ENCODE data around the gene HTR3A.
"Not testable (repeated sequence)": the region's sequence is repeated elsewhere in the genome, so short reads cannot be mapped to it uniquely, and the experiment has no call there.

HTR3A gene

DNA sequence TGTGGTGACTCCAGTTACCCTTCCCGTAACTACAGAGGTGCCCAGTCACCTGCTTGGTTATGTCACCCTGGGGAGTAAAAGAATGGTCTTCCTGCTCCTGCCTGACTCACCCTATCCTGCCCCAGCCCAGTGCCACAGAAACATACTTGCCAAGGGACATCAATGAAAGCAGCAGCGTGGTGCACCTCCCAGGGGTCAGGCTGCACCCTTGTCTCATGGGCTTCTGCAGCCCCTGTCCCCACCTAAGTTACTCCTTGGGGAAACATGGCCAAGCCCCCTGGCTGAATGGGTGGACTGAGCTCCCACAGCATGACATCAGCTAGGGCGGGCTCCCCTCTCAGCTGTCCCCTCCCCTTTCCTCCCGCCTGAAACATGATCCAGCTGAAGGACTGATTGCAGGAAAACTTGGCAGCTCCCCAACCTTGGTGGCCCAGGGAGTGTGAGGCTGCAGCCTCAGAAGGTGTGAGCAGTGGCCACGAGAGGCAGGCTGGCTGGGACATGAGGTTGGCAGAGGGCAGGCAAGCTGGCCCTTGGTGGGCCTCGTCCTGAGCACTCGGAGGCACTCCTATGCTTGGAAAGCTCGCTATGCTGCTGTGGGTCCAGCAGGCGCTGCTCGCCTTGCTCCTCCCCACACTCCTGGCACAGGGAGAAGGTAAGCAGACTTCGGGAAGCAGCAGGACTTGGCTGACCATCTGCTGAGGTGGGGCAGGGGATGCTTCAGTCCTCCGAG lies at the start of gene HTR3A:
TSS of gene HTR3A (plus strand) at position 368 of the 730 bp plus-strand sequence. CDS start at position 586, 218 bp downstream.
- no peak for DNase-seq

DNA sequence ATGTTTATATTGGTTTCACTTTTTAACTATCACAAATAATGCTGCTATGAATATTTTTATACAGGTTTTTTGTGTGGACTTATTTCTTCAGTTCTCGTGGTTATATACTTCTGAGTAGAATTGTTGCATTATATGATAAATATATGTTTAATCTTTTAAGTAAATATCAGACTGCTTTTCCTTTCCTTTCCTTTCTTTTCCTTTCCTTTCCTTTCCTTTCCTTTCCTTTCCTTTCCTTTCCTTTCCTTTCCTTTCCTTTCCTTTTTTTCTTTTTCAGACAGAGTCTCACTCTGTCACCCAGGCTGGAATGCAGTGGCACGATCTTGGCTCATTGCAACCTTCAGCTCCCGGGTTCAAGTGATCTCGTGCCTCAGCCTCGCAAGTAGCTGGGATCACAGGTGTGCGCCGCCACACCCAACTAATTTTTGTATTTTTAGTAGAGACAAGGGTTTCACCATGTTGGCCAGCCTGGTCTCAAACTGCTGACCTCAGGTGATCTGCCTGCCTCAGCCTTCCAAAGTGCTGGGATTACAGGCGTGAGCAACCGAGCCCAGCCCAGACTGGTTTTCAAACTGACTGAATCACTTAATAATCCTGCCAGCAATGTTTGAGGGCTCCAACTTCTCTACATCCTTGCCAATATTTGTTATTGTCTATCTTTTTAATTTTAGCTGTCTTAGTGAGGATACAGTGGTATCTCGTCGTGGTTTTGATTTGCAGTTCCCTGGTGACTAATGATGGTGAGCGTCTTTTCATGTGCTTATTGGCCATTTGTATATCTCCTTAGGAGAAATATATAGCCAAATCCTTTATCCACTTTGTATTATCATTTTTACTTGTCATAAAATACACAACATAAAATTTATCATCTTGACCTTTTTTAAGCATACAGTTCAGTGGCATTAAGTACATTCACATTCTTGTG lies 48.4 kb upstream of the HTR3A start:
- DNase-seq, result no peak

DNA sequence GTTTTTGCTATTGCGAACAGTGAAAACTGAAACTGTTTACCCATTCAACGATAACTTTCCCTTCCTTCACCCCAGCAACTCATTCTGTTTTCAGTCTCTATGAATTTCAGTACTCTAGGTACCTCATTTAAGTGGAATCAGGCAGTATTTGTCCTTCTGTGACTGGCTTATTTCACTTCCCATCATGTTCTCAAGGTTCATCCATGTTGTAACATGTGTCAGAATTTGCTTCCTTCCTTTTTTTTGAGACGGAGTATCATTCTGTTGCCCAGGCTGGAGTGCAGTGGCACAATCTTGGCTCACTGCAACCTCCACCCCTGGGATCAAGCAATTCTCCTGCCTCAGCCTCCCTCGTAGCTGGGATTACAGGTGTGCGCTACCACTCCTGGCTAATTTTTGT lies 46.6 kb upstream of the HTR3A start:
- no peak for DNase-seq

DNA sequence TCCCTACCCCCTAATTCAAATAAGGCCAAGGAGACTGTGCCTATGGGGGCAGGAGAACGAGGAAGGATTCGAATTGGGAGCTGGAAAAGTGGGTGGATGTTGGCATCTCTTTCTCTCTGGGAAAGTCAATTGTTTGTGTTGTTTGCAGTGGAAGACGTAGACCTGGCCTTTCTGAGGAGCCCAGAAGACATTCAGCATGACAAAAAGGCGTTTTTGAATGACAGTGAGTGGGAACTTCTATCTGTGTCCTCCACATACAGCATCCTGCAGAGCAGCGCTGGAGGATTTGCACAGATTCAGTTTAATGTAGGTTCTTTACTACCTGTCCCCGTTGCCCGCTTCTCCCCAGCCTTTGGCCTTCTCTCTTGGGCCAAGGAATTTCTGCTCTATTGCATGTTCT lies 42.1 kb upstream of the HTR3A start:
- no peak for DNase-seq

DNA sequence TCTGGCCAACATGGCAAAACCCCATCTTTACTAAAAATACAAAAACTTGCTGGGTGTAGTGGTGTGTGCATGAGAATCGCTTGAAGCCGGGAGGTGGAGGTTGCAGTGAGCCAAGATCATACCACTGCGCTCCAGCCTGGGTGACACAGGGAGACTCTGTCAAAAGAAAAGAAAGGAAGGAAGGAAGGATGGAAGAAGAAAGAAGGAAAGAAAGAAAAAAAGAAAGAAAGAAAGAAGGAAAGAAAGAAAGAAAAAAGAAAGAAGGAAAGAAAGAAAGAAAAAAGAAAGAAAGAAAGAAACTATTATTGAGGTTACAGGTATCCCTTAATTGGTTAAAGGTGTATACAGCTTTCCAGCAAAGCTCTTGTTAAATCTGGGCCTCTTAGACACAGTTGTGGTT lies 40.7 kb upstream of the HTR3A start:
- DNase-seq, result not testable (repeated sequence)

DNA sequence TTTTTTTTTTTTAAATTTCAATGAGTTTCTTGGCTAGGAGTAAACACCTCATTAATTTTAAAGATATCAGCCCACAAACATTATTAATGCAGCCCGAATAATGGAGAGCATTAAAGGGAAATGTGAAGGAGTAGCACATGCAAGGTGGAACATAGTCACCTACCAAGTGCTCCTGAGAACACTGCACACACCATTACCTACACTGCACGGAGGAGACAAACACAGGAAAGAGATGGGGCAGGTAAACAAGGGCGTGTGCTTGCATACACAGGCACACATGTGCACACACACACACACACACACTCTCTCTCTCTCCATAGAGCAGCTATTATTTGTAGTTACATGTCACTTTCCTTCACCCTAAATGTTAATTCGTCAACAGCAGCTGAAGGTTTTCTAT lies 40.1 kb upstream of the HTR3A start:
- no peak for DNase-seq

DNA sequence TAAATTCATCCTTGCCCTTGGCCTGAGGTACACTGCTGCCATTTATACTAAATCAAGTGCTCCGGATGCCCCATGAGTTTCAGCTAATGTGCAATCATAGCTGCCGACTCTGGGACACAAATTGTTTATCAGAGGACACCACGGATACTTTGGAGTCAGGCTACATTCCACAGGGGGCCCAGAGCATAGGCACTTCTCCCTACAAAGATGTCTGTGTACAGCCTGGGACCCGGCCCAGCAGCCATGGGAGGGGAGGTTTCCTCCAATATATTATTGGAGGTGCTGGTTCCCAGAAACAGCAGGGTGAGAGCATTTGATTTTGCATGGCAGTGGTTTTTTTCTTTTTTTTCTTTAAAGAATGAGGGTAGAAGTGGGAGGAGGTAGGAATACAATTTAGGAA lies 39.0 kb upstream of the HTR3A start:
- DNase-seq, result no peak

DNA sequence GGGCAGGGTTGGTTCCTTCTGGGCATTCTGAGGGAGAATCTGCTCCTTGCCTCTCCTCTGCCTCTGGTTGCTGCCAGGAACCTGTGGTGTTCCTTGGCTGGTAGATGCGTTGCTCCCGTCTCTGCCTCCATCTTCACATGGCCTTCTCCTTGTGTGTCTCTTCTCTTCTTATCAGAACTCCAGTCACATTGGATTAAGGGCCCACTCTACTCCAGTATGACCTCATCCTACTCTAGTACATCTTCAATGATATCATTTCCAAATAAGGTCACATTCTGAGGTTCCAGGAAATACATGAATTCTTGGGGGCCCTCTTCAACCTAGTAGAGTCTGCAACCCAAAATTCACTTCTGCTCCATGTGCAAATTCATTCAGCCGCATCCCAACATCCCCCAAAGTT lies 37.0 kb upstream of the HTR3A start:
- no peak for DNase-seq

DNA sequence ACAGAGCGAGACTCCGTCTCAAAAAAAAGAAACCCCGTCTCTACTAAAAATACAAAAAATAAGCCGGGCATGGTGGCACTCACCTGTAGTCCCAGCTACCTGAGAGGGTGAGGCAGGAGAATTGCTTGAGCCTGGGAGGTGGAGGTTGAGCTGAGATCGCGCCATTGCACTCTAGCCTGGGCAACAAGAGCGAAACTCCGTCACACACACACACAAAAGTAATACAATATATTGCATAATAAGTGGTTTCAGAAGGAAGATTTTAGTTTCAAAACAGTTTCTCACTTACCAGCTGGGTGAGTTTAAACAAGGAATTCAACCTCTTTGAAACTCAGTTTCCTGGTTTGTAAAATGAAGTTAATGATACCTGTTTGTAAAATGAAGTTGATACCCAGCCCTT lies 32.7 kb upstream of the HTR3A start:
- no peak for DNase-seq

DNA sequence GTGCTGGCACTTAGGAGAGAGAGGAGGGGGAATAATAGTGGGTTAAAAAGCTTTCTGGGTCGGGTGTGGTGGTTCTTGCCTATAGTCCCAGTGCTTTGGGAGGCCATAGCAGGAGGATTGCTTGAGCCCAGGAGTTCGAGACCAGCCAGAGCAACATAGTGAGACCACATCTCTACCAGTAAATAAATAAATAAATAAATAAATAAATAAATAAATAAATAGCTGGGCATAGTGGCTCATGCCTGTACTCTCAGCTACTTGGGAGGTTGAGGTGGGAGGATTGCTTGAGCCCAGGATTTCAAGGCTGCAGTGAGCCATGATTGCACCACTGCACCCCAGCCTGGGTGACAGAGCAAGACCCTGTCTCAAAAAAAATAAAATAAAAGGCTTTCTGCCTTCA lies 28.7 kb upstream of the HTR3A start:
- not testable (repeated sequence) for DNase-seq

DNA sequence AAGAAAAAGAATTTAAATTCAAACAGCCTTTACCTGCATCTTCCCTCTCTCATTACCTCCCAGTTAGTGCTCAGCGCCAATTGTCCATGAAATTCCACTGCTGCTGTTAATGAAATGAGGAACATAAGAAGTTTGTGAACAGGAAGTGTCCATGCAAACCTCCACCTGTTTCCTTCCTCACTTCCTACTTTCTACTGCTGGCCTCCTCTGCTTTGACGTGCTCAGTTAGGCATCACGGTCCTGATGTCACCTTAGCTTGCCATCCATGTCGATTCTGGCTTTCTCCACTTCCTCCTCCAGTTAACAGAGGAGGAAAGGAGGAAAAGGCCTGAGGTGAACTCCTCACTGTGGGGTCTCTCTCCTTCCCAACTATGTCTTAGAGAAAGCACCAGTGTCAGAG lies 26.9 kb upstream of the HTR3A start:
- DNase-seq, result peak; percentile 47

DNA sequence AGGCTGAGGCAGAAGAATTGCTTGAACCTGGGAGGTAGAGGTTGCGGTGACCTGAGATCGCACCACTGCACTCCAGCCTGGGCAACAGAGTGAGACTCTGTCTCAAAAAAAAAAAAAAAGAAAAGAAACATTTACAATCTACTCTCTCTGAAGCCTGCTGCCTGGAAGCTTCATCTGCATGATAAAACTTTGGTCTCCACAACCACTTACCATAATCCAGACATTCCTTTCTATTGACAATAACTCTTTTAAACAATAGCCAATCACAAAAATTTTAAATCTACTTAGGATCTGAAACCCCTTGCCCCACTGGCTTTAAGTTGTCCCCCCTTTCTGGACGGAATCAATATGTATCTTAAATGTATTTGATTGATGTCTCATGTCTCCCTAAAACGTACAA lies 25.0 kb upstream of the HTR3A start:
- no peak for DNase-seq

DNA sequence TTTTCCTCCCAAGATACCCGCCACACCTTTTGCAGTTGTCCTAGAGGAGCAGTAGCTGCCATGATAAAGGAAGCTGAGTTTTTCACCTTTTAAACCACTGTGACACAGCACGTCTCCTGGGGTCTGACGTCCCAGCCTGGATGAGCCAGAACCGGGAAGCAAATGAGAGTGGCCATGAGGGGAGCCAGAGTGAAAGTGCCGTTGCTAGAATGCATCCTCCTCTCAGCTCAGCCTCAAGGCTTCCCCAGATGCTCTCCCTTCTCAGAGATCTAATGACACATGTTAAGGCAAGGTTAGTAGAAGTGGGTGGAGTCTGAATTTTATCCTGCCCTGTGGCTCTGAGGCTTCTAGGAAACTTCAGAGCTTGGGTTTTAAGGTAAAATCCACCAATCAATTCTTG lies 23.4 kb upstream of the HTR3A start:
- no peak for DNase-seq

DNA sequence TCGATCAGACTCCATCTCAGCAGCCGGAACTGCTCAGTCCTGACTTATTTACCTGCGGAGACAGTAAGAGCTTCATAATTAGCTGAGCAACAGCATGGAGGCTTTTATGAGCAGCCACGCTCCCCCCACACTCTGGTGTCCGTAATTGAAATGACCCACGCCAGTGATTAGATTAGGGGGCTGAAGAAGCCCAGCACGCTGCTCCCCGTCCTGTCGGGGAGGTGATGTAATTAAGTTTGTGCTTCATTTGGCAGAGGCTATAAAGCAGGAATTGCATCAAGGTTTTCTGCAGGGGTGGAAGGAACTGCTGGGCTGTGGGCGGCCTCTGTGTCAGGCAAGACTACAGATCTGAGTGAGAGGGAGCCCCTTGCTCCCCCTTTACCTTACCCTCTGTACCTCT lies 22.8 kb upstream of the HTR3A start:
- DNase-seq, result no peak

DNA sequence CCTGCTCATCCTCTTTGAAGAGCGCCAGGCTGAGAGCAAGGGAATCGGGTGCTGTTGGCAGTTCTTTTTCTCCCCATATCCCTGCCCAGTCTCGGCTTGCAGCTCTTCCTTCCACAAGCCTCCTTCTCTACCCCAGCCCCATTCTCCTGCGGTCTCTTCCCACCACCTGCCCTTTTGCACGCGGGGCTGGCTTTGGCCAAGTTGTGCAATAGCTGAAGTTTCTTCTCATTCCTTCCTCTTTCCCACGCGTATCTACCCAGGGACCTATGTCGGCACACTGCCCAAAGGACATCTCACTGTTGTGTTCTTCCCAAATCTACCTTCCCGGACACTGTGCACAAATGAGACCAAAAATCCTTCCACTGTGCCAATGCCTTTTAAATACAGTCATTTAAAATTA lies 22.3 kb upstream of the HTR3A start:
- DNase-seq, result peak; percentile 61

DNA sequence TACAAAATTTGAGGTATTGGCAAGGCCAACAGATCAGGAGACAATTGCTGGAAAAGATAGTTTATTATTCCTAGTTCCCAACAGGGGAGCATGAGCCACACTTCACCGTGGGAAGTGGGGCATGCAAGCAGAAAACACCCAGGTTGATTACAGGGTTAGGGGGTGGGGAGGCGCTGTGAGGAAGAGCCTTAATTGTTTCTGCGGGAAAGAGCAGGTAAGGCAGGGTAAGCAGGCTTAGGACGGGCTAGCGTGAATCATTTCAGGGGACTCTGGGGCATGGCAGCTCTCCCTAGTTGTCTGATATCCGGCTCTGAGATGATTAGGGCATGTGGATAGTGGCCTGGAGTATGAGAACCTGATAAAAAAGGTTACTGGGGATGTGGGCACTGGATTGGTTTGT lies 20.7 kb upstream of the HTR3A start:
- no peak for DNase-seq

DNA sequence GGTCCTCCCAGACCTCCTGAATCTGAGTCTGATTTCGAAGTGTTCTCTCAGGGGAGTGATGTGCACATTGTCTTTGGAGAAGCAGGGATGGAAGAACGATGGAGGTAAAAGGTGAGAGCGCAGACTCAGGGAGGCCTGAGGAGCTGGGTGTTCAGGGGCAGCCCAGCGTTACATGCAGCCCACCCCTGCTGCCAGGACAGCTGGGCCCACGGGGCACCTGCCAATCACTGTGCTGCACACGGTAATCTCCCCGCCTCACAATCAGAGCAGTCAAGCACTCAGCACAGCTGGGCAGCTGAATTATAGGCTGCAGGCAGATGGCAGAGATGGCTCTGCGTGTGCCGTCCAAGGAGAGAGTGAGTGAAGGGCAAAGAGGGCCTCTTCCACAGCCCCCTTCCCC lies 17.9 kb upstream of the HTR3A start:
- DNase-seq, result no peak

DNA sequence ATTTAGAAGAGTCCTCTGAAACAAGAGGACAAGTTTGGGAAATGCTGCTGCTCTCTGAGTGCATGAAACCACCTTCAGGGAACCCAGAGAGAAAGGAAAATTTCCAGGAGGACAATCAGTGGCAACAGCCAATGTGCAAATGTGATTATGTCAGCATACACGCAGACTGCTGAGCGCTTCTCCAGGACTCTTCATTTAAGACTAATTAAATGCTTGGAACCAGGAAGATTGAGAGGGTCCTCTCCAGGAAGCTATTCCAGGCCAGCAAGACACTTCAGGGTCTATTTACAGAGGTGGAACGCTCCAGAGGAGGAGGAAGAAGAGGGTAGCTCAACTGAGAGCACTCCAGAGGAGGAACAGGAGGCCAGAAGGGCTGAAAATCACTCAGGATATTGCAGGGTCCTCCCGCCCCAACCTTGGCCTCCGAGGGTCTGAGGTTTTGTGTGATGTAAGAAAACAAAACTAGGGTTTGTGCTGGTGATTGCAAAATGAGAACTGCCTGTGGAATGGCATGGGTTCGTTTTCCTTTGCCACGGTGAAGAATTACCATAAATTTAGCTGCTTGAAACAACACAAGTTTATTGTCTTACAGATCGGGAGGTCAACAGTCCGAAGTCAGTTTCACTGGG lies 14.1 kb upstream of the HTR3A start:
- DNase-seq, result no peak

DNA sequence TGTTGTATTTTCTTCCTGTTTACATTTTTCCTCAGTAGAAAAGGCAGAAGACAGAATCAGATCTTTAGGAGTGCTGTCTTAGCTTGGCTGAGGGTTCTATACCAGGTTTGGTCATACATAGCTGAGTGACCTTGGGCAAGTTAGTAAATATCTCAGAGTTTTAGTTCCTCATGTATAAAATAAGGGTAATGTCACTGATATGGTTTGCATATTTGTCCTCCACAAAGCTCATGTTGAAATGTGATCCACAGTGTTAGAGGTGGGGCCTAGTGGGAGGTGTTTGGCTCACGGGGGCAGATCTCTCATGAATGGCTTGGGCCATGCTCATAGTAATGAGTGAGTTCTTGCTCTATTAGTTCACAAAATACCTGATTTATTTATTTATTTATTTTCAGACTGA lies 7.5 kb upstream of the HTR3A start:
- no peak for DNase-seq

DNA sequence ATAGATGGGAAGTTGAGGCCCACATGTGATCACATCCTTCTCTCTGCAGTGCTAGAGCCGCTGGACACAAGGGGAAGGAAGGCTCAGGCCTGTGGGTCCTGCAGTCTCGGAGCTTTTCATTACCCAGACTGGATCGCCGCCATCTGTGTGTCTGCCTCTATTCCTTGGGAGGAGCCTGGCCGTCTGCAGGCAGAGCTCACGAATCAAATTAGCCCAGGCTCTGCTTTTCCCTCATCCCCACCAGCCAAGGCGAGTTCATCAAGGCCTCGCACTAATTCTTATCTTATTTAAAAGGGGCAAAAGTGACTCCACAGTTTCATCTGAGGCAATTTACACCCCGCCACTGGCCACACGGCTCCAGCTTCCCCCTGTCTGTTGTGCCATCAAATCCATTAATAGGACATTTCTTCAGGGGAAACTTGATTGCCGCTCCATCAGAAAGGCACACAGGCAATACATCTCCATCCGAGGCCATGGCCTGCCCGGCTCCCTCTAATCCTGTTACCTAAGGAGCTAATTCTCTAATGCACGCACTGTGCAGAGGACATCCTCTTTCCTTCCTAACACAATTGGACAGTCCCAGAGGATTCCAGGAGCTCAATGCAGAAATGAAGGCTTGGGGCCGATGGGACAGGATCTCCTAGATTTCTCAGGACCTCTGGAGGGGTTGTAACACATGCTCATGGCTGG lies 3.3 kb upstream of the HTR3A start:
- DNase-seq, result no peak

DNA sequence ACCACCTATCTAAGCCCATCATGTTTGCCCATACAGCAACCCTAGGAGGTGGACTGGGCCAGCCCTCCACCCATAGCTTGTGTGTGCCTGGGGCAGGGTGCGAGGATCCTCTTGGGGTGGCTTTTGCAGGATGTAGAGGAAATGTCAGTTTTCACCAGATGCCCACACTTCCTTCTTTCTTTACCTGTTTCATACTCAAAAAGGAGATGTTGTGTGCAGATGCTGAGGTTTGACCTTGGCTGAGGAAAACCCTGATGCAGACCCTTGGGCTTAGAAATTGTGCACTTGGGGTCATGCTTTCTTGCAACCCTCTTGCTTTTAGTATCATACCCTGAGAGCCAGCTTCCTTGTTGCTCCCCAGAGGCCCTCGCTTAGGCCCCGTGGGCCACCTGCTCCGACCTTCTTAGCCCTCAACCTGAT lies 2.2 kb downstream of the HTR3A start:
- no peak for DNase-seq

DNA sequence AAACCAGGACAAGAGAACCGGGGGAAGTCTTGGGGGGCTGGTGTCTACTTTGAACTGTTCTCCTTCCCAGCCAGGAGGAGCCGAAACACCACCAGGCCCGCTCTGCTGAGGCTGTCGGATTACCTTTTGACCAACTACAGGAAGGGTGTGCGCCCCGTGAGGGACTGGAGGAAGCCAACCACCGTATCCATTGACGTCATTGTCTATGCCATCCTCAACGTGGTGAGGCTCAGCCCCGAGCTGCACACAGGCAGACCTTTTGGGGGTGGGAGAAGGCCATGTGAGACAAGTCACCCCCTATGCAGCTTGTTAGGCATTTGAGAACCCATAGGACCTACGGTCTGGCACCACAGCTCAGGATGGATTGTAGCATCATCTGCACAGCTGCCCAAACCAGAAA lies 2.8 kb downstream of the HTR3A start:
- DNase-seq, result no peak

DNA sequence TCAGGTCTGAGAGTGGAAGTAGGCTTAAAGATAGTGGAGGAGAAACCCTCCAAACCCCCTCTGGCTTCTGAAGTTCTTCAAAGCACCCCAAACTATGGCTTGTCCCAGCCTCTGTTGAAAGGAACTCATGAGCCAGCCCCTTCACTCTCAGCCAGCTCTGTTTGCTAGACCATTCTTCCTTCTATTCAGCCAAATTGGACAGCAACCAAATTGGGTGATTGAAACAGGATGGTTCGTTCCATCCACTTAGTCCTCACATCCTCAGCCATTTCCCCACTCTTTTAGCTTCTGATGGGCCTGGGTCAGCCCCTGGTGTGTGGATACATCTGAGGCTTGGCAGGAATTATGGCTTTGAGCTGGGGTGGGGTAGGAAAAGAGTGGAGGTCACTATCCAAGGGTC lies 4.5 kb downstream of the HTR3A start:
- DNase-seq, result no peak
